Measurements from ENCODE around the gene KATNAL2.
A peak's percentile ranks its signal among the peaks of the same experiment; 100 is the strongest.
"Not testable (repeated sequence)": the region's sequence is repeated elsewhere in the genome, so short reads cannot be mapped to it uniquely, and the experiment has no call there.

KATNAL2 gene

GRCh38 chr18:46939998-46940571 is 22.7 kb downstream of the KATNAL2 start:
- DNase-seq (ENCODE audit: low read depth in 2 of 2), result no peak

GRCh38 chr18:46942646-46943045 is 25.2 kb downstream of the KATNAL2 start:
- DNase-seq (ENCODE audit: low read depth in 2 of 2), result no peak

GRCh38 chr18:46946656-46947282 is 29.4 kb downstream of the KATNAL2 start:
- peak; percentile 49 to 54 for DNase-seq (ENCODE audit: low read depth in 2 of 2)

GRCh38 chr18:46950064-46950656 is 32.8 kb downstream of the KATNAL2 start:
- no peak for DNase-seq (ENCODE audit: low read depth in 2 of 2)

- DNase-seq (ENCODE audit: low read depth in 2 of 2), result no peak
Measured at GRCh38 chr18:46953195-46953594, 35.8 kb downstream of the KATNAL2 start.

- DNase-seq (ENCODE audit: low read depth in 2 of 2), result no peak
Measured at GRCh38 chr18:46958209-46958608, 40.8 kb downstream of the KATNAL2 start.

- not testable (repeated sequence) for DNase-seq (ENCODE audit: low read depth in 2 of 2)
Measured at GRCh38 chr18:46963656-46964578, 46.5 kb downstream of the KATNAL2 start.

- not testable (repeated sequence) for DNase-seq (ENCODE audit: low read depth in 2 of 2)
Measured at GRCh38 chr18:46964579-46965293, 47.3 kb downstream of the KATNAL2 start.

GRCh38 chr18:46966266-46966665 is 48.9 kb downstream of the KATNAL2 start:
- DNase-seq (ENCODE audit: low read depth in 2 of 2), result not testable (repeated sequence)

GRCh38 chr18:46969551-46969950 is 52.1 kb downstream of the KATNAL2 start:
- DNase-seq (ENCODE audit: low read depth in 2 of 2), result not testable (repeated sequence)

- DNase-seq (ENCODE audit: low read depth in 2 of 2), result not testable (repeated sequence)
Measured at GRCh38 chr18:47019870-47020269, 102.5 kb downstream of the KATNAL2 start.

GRCh38 chr18:47020757-47021156 is 103.4 kb downstream of the KATNAL2 start:
- DNase-seq (ENCODE audit: low read depth in 2 of 2), result not testable (repeated sequence)

GRCh38 chr18:47022821-47023220 is 105.4 kb downstream of the KATNAL2 start:
- DNase-seq (ENCODE audit: low read depth in 2 of 2), result not testable (repeated sequence)

- not testable (repeated sequence) for DNase-seq (ENCODE audit: low read depth in 2 of 2)
Measured at GRCh38 chr18:47023769-47024465, 106.5 kb downstream of the KATNAL2 start.

GRCh38 chr18:47025557-47026174 is 108.3 kb downstream of the KATNAL2 start:
- not testable (repeated sequence) for DNase-seq (ENCODE audit: low read depth in 2 of 2)

GRCh38 chr18:47028738-47029137 is 111.3 kb downstream of the KATNAL2 start:
- DNase-seq (ENCODE audit: low read depth in 2 of 2), result not testable (repeated sequence)

- DNase-seq (ENCODE audit: low read depth in 2 of 2), result not testable (repeated sequence)
Measured at GRCh38 chr18:47029684-47030353, 112.4 kb downstream of the KATNAL2 start.

GRCh38 chr18:47030887-47031286 is 113.5 kb downstream of the KATNAL2 start:
- DNase-seq (ENCODE audit: low read depth in 2 of 2), result not testable (repeated sequence)

- DNase-seq (ENCODE audit: low read depth in 2 of 2), result no peak
Measured at GRCh38 chr18:47032945-47033344, 115.5 kb downstream of the KATNAL2 start.

GRCh38 chr18:47034591-47034990 is 117.2 kb downstream of the KATNAL2 start:
- DNase-seq (ENCODE audit: low read depth in 2 of 2), result not testable (repeated sequence)

Data from fibroblast of skin of left quadriceps (primary cell).